ENCODE results near the gene LRP3.

Gene LRP3

DNA sequence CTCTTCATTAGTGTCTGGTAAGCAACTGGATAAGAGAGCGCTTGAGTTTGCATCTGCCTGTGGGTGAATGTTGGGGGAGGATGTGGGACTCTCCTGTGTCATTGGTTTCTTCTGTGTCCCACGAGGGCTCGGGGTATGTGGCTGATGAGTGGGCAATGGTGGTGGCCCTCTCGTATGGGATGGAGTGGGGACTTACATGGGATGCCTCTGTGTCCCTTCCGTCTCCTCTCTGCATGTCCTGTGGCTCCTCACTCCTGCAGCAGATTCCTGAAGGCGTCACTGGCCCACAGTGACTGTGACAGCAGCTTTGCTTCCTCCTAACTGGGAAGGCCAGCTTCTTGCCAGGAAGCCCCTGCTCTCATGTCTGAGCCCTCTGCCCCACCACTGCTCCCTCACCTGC, 2.6 kb upstream of the LRP3 start:
- intact Hi-C loops (cut with micrococcal nuclease): no loop called here
- Mint-ChIP-seq H3K27ac (no peak overlapping the region), H3K4me1 (ENCODE audit: low read depth) (peaks cover 30% of the 10 kb centered on the region), H3K9me3 (no peaks in the 10 kb centered on the region), H3K27me3 (peaks cover 25% of the 10 kb centered on the region), H3K4me3 (no peak overlapping the region), H3K36me3 (ENCODE audit: low read depth) (no peaks in the 10 kb centered on the region)

DNA sequence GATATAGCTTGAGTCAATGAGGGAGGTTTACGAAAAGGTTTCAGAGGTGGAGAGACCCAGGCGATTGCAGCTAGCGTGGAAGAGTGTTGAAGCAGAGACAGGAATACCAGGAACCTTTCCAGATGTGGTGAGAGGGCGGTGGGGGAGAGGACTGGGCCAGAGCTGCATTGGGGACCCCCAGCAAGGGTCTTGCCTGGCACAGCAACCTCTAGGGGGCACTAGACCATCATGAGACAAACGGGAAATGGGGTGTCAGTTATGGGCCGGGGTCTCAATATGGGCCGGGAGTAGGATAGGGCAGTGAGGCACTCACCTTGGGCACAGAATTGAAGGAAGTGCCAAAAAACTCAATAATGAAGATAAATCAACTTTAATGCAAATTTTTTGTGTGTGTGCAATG, 2.1 kb upstream of the LRP3 start:
- H3K4me3 Mint-ChIP-seq: no peak overlapping the region

DNA sequence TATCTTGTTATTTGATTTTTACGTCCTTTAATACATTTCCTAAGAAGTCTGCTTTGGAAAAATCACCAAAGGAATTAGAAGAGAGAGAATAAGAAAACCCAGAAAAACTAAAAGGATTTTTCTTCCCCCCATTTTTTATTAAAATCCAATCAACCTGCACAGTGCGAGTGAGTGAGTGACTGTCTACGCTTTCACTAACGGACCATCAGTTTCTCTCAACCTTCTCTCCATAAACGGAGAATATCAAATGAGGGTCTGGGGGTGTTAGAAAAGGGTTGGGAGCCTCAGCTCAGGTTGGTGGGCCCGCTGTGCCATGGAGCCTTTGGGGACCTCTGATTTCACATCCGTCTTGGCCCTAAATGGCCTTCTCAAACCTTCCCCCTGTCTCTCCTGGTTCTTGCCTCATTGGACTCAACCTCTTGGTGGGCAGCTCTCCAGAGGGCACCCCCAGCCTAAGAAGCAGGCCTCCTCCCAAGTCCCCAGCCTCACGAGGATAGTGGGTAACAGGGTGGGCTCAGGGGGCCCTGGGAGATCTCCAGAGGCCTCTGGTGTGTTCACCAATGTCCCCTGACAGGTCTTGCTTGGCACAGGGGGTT, 763 bp upstream of the LRP3 start:
- peaks cover 6% of the 10 kb centered on the region for H3K36me3 Mint-ChIP-seq (ENCODE audit: low read depth)
- peaks cover 25% of the 10 kb centered on the region for H3K27me3 Mint-ChIP-seq
- H3K9me3 Mint-ChIP-seq: no peaks in the 10 kb centered on the region
- no peak overlapping the region for H3K27ac Mint-ChIP-seq
- peak overlapping the region; percentile 62 for H3K4me3 Mint-ChIP-seq
- peaks cover 19% of the 10 kb centered on the region for H3K4me1 Mint-ChIP-seq (ENCODE audit: low read depth)
- intact Hi-C loops (cut with micrococcal nuclease): no loop called here

More for the DNA sequence above, 2.1 kb upstream of the LRP3 start:
- Mint-ChIP-seq H3K9me3 (no peaks in the 10 kb centered on the region), H3K27me3 (peaks cover 25% of the 10 kb centered on the region), H3K4me1 (ENCODE audit: low read depth) (peaks cover 25% of the 10 kb centered on the region), H3K36me3 (ENCODE audit: low read depth) (no peaks in the 10 kb centered on the region), H3K27ac (no peak overlapping the region)
- intact Hi-C loops (cut with micrococcal nuclease): no loop called here

DNA sequence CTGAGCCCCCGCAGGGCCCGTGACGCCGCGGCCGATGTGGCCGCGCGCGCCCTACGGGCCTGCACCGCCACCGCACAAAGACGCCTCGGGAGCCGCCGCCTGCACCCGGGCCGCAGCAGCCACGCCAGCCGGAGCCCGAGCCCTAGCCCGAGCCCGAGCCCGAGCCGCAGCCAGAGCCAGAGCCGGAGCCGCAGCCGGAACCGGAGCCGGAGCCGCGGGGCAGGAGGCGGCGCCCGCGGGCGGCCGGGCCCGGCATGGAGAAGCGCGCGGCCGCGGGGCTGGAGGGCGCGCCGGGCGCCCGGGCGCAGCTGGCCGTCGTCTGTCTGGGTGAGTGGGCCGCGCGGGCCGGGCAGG, 379 bp downstream of the LRP3 start:
- intact Hi-C loops (cut with micrococcal nuclease): no loop called here
- no peak overlapping the region for H3K27ac Mint-ChIP-seq
- peak overlapping the region; percentile 52 for H3K4me3 Mint-ChIP-seq
- peaks cover 23% of the 10 kb centered on the region for H3K4me1 Mint-ChIP-seq (ENCODE audit: low read depth)
- H3K9me3 Mint-ChIP-seq: no peaks in the 10 kb centered on the region
- peaks cover 14% of the 10 kb centered on the region for H3K36me3 Mint-ChIP-seq (ENCODE audit: low read depth)
- H3K27me3 Mint-ChIP-seq: peaks cover 25% of the 10 kb centered on the region

DNA sequence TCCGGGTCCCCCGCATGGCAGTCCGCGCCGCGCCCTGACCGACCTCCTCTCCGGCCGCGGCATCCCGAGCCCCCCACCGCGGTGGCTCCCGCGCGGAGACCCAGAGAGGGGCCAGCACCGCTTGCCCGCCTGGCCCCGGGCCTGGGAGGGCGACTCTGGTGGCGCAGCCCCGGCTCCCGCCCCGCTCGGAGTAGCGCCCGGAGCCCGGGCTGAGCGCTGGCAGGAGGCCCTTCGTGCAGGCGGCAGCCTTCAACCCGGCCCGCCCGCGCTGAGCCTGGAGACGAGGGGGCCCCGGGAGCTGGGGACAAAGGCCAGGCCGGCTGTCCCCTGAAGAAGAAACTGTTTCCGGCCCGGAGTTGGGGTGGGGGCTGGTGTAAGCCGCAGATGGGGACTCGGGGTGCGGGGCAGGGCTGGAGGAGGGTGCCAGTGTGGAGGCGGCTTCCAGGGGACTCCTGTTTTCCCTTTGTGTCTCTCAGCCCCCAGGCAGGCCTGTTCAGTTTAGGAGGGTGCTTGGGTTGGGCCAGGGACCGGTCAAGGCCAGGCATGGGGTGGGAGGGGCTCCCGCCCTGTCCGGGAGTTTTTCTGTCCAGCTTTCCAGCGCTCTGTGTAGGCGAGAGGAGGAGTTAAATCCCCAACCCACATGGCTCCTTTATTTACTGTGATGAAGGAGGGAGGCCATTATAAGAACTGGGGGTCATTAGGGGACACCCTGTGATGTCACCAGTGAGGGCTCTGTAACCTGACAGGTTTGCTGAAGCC, 935 bp downstream of the LRP3 start:
- Mint-ChIP-seq H3K36me3 (ENCODE audit: low read depth) (peaks cover 14% of the 10 kb centered on the region), H3K27me3 (peaks cover 25% of the 10 kb centered on the region), H3K4me1 (ENCODE audit: low read depth) (peaks cover 25% of the 10 kb centered on the region), H3K4me3 (peak overlapping the region; percentile 72), H3K27ac (peak overlapping the region; percentile 40), H3K9me3 (no peaks in the 10 kb centered on the region)
- intact Hi-C loops (cut with micrococcal nuclease): no loop called here

DNA sequence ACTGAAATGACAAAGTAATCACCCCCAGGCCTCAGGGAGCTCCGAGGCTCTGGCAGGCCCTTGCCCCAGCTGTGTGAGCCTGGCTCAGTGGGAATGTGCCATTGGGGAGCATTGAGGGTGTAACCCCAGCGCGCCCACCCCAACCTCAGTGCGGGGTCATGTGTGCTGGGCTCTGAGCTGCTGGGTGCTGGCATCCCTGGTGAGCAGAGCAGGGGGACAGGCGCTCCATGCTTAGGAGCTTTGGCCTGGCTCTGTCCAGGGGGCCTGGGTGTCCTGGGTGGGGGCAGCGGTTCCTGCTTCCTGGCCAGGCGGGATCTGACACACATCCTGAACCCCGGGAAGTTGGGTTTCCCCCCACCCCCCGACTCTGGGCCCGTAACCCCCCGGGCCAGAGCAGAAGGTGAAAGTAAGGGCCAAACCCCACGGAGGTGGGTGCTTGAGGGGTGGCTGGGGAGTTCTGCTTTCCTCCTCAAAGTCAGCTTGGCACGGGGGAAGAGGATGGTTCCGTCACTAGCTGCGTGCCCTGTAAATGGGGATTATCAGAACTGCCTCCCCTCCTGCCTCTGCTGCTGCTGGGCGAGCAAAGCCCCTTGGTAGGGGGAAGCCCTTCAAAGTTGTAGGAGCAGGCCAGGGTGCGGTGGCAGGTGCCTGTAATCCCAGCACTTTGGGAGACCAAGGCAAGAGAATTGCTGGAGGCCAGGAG, 1.7 kb downstream of the LRP3 start:
- peaks cover 25% of the 10 kb centered on the region for H3K27me3 Mint-ChIP-seq
- peak overlapping the region; percentile 40 for H3K27ac Mint-ChIP-seq
- no peaks in the 10 kb centered on the region for H3K9me3 Mint-ChIP-seq
- intact Hi-C loops (cut with micrococcal nuclease): no loop called here
- peaks cover 31% of the 10 kb centered on the region for H3K4me1 Mint-ChIP-seq (ENCODE audit: low read depth)
- H3K4me3 Mint-ChIP-seq: peak overlapping the region; percentile 72
- H3K36me3 Mint-ChIP-seq (ENCODE audit: low read depth): peaks cover 14% of the 10 kb centered on the region

DNA sequence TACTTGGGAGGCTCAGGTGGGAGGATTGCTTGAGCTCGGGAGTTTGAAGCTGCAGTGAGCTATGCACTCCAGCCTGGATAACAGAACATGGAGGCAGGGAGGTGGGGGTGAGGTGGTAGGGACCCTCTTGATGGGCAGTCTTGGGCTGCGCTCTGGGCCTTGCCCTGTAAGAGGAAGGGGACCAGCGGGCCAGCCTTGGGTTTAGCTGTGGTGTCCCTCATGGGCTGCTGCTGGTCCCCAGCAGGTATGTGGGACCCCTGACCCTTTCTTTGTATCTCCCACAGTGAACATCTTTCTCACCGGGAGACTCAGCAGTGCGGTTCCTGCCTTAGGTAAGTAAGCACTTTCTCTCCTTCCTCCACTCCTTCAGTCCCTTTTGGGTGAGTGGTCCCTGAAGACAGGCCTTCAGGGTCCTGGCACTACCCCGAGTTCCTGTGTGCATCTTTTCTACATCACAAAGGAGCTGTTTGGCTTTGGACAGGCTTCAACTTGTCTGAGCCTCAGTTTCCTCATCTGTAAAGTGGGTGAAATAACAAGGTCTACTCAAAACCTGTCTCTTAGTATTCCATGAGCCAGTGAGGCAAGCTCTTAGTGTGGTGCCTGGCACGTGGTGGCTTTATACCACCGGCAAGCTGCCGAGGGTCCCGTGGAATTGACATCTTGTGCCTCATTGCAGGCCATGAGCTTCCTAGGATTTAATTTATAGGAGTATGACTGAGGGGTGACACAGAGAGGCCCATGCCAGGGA, 2.5 kb downstream of the LRP3 start:
- Mint-ChIP-seq H3K27me3 (peaks cover 24% of the 10 kb centered on the region), H3K4me3 (no peak overlapping the region), H3K9me3 (no peaks in the 10 kb centered on the region), H3K4me1 (ENCODE audit: low read depth) (peaks cover 40% of the 10 kb centered on the region), H3K27ac (no peak overlapping the region), H3K36me3 (ENCODE audit: low read depth) (peaks cover 14% of the 10 kb centered on the region)
- intact Hi-C loops (cut with micrococcal nuclease): no loop called here

DNA sequence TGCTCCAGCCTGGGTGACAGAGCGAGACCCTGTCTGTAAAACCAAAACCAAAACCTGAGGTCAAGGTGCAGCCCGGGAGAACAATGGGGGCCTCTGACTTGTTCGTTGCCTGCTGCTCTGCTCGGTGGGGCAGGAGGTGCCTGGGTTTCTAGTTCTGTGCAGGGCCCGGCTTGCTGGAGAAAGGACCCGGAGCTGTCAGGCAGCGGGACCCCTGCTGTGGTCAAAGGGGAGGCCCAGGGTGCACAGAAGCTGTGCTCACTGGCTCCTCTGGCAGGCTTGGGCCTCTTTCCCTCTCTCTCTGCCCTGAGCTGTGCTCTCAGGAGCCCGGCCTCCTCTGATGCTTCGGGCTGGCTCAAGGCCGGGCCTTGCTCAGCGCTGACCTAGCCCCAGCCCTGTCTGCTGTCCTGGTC, 3.5 kb downstream of the LRP3 start:
- H3K4me1 Mint-ChIP-seq (ENCODE audit: low read depth): peaks cover 40% of the 10 kb centered on the region
- intact Hi-C loops (cut with micrococcal nuclease): no loop called here
- H3K4me3 Mint-ChIP-seq: no peak overlapping the region

DNA sequence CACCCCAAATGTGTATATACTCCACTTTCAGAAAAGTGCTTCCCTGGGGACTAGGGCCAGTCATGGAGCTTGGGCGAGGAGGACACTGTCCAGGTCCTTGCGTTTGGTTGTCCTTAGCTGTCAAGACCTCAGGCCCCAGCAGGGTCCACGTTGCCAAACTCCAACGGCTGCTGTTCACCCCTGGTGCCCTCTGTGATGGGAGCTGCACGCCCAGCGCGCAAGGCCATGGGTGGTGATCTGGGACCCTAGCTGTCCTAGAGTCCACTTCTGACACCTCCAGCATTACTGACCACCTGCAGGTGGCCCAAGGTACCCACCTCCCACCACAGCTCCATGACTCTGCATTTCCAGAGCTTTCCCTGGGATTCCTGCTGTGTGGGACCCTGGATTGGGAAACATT, 4.0 kb downstream of the LRP3 start:
- H3K27me3 Mint-ChIP-seq: peaks cover 10% of the 10 kb centered on the region
- no peak overlapping the region for H3K4me3 Mint-ChIP-seq
- intact Hi-C loops (cut with micrococcal nuclease): no loop called here
- no peak overlapping the region for H3K27ac Mint-ChIP-seq
- H3K4me1 Mint-ChIP-seq (ENCODE audit: low read depth): peaks cover 40% of the 10 kb centered on the region
- peaks cover 21% of the 10 kb centered on the region for H3K36me3 Mint-ChIP-seq (ENCODE audit: low read depth)
- H3K9me3 Mint-ChIP-seq: no peaks in the 10 kb centered on the region

More for the DNA sequence above, 3.5 kb downstream of the LRP3 start:
- H3K36me3 Mint-ChIP-seq (ENCODE audit: low read depth): peaks cover 15% of the 10 kb centered on the region
- H3K9me3 Mint-ChIP-seq: no peaks in the 10 kb centered on the region
- peaks cover 16% of the 10 kb centered on the region for H3K27me3 Mint-ChIP-seq
- H3K27ac Mint-ChIP-seq: no peak overlapping the region

DNA sequence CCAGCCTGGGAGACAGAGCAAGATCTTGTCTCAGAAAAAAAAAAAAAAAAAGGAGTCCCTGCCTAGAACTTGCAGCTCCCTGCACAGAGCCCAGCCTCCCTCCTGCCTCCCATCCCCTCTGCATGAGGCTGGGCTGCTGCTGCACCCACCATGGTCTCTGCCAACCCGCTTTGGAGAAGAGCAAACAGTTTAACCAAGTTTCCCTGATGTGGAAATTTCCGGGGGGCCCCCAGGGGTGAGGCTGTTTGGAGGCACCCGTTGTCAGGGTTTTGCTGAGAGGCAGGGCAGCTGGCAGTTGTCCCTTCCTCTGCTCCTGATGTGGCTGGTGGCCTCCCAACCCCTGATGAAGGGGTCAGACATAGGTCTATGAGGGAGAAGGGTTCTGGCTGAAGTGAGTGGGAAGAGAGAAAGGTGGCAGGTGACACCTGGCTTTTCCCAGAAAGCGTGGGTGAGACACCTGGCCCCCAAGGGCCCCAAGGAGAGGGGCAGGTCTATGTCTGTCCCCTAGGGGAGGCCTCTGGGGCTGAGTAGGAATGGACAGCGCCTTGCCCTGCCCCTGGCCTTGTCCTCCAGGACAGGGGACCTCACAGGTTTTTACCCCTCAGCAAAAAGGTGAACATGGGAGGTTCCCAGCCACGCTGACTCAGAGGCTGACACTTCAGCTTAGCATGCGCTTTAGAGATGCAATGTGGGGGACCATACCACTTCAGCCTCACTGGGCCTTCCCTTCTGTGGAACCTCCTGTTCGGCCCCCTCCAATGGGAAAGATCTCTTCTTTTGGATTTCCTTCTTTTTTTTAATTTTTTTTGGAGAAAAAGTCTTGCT, 5.5 kb downstream of the LRP3 start:
- no peaks in the 10 kb centered on the region for H3K9me3 Mint-ChIP-seq
- H3K4me1 Mint-ChIP-seq (ENCODE audit: low read depth): peaks cover 40% of the 10 kb centered on the region
- H3K4me3 Mint-ChIP-seq: no peak overlapping the region
- intact Hi-C loops (cut with micrococcal nuclease): no loop called here
- H3K27ac Mint-ChIP-seq: no peak overlapping the region
- H3K27me3 Mint-ChIP-seq: peaks cover 3% of the 10 kb centered on the region
- H3K36me3 Mint-ChIP-seq (ENCODE audit: low read depth): peaks cover 34% of the 10 kb centered on the region

DNA sequence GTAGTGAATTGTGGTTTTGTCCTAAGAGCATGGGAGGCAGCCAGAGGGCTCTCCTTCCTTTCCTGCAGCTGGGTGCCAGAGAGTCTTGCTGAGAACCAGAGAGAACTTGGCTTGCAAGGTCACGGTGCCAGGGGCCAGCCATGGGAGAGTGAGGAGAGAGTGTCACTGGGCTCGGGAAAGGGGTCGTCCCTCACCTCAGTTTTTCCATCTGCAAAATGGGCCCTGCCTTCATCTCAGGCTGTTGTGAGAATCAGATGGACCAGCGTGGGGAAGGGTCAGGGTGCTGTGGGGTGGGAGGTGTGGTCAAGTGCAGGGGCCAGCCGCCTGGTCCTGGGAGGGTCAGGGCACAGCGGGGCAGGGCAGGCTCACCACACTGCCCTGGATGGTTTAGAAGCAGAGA, 7.3 kb downstream of the LRP3 start:
- H3K36me3 Mint-ChIP-seq (ENCODE audit: low read depth): peaks cover 52% of the 10 kb centered on the region
- H3K27ac Mint-ChIP-seq: no peak overlapping the region
- H3K27me3 Mint-ChIP-seq: no peaks in the 10 kb centered on the region
- no peak overlapping the region for H3K4me3 Mint-ChIP-seq
- intact Hi-C loops (cut with micrococcal nuclease): no loop called here
- no peaks in the 10 kb centered on the region for H3K9me3 Mint-ChIP-seq
- peaks cover 29% of the 10 kb centered on the region for H3K4me1 Mint-ChIP-seq (ENCODE audit: low read depth)

DNA sequence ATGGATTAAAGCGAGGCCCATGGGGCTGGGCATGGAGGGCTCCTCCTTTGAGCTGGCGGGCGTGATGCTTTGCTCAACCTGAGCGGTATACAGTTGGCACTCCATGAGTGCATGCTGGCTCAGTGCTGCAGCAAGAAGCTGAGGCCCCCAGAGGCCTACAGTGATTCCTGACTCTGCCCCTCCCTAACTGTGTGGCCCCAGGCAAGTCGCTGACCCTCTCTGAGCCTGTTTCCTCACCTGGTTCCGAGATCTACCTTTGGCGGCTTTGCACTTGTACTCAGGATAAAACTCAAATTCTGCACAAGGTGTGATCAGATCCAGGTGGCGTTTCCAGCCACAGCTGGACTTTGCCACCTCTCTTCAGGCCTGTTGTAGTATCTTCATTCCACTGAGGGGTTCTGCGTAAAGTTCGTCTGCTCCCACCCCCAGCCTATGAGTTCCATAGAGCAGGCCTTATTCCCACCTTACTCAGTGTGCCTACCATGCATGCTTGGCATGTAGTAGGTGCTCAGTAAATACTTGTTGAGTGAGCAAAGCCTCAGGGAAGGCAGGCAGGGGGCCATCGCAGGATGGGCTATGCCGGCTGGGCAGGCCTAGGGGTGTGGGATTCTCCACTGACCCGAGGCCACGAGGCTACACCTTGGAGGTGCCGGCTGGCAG, 7.9 kb downstream of the LRP3 start:
- H3K4me3 Mint-ChIP-seq: no peak overlapping the region
- no peak overlapping the region for H3K27ac Mint-ChIP-seq
- peaks cover 29% of the 10 kb centered on the region for H3K4me1 Mint-ChIP-seq (ENCODE audit: low read depth)
- intact Hi-C loops (cut with micrococcal nuclease): no loop called here
- no peaks in the 10 kb centered on the region for H3K9me3 Mint-ChIP-seq
- peaks cover 56% of the 10 kb centered on the region for H3K36me3 Mint-ChIP-seq (ENCODE audit: low read depth)
- no peaks in the 10 kb centered on the region for H3K27me3 Mint-ChIP-seq

Measured in dendritic cell treated with granulocyte-macrophage colony-stimulating factor and Interleukin-4, amounts not matched to agents 40 ng/mL and 50 ng/mL, for 4 days (primary cell).